ENCODE measurements around the gene TMCO5A. TPM values are rescaled to one million over a fixed set of nuclear protein-coding genes. Genes with fewer than 3 reads are reported as not detected.

TMCO5A gene
- total and polyA plus RNA-seq, 2 of the 8 experiments (the other 6 are each of a cell fraction or from before 2014, with no cell fraction given), result not detected

DNA sequence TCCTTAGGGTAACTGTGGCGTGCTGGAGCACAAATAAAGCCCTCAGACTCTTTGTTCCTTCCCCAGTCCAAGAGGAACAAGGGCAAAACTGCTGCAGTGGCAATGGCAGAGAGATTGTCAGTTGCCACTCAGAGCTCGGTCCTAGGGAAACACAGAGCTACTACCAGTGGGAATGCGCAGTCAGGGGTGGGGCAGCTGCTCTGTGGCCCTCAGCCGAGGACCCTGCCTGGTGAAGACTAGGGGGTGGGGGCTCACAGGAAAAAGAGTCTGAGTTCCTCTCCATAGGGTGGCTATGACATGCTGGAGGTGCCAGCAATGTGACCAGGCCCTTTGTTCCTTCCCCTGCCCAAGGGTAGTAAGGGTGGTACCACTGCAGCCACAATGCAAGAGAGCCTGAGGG is 43.8 kb downstream of the TMCO5A start:
- Histone ChIP-seq H3K4me2 (ENCODE audit: insufficient read depth in 1 of 2, low read depth in 2 of 2, low read length in 2 of 2) (no peak overlapping the region), H3K9ac (replicated peaks in 1 of 4; ENCODE audit: extremely low read depth in 1 of 4, low read depth in 3 of 4, low read length in 3 of 4) (no peak overlapping the region), H3K36me3 (ENCODE audit: control insufficient read depth in 2 of 4, insufficient read depth in 4 of 4, low read length in 3 of 4) (no peaks in the 10 kb centered on the region), H3K14ac (ENCODE audit: insufficient read length) (no peak overlapping the region), H2AK5ac (ENCODE audit: low read depth, low read length) (no peak overlapping the region), H3K27me3 (replicated peaks in 1 of 4; ENCODE audit: control insufficient read depth in 3 of 4, extremely low read depth in 1 of 4, insufficient read depth in 3 of 4, low read length in 3 of 4) (no peaks in the 10 kb centered on the region), H3K79me1 (ENCODE audit: low read depth, low read length) (no peaks in the 10 kb centered on the region), H3K4ac (replicated peaks; ENCODE audit: insufficient read length, low read depth, low read length) (no peak overlapping the region), H3K79me2 (ENCODE audit: control insufficient read depth in 1 of 2, insufficient read depth in 2 of 2, low read length in 2 of 2) (no peaks in the 10 kb centered on the region), H3K4me1 (replicated peaks in 1 of 4; ENCODE audit: control insufficient read depth in 3 of 4, insufficient read depth in 4 of 4, low read length in 3 of 4) (no peaks in the 10 kb centered on the region), H3K56ac (replicated peaks; ENCODE audit: insufficient read length, low read depth, low read length) (no peak overlapping the region), H4K5ac (ENCODE audit: insufficient read length, low read depth, low read length) (no peak overlapping the region), H2BK5ac (ENCODE audit: low read depth, low read length) (no peak overlapping the region), H3K4me3 (ENCODE audit: extremely low read depth in 1 of 4, insufficient read depth in 2 of 4, low read depth in 3 of 4, low read length in 4 of 4) (no peak overlapping the region), H4K20me1 (replicated peaks in 1 of 2; ENCODE audit: control insufficient read depth in 1 of 2, insufficient read depth in 2 of 2, low read length in 2 of 2) (no peaks in the 10 kb centered on the region), H2BK15ac (ENCODE audit: low read length) (no peak overlapping the region), H3K23me2 (ENCODE audit: low read depth, low read length) (no peaks in the 10 kb centered on the region), H3K27ac (ENCODE audit: low read depth, low read length) (no peak overlapping the region), H2AFZ (ENCODE audit: low read length) (0 out of 2 replicates have a peak overlapping the region, but pooled peaks have one; percentile 31), H2BK20ac (ENCODE audit: low read length) (no peak overlapping the region), H3K9me3 (ENCODE audit: insufficient read depth in 2 of 2, low read depth in 1 of 2, low read length in 1 of 2) (no peaks in the 10 kb centered on the region), H4K8ac (ENCODE audit: extremely low read depth, insufficient read depth, low read length) (peak overlapping the region; percentile 89; the same call in 1 of the 2 replicates), H2BK12ac (ENCODE audit: low read depth, low read length) (no peak overlapping the region), H2BK120ac (replicated peaks; ENCODE audit: low read depth, low read length) (no peak overlapping the region), H3K18ac (ENCODE audit: extremely low read depth, low read length) (no peak overlapping the region), H3K23ac (ENCODE audit: insufficient read length) (no peak overlapping the region), H4K91ac (replicated peaks; ENCODE audit: insufficient read length, low read length) (no peak overlapping the region)
- CTCF ChIA-PET (ENCODE audit: partially characterized antibody), result interaction anchor here (1.4 kb wide), 1 partner anchor 26 kb away, joined by 3 read pairs; no protein-coding TSS in a partner anchor
- DNase-seq (ENCODE audit: low read depth in 1 of 2, low spot score in 2 of 2) (no peak), FAIRE-seq (no peak)
- 94% methylated on average over 4 of the region's 4 CpGs; no CpG with 5 or more reads in 1 of the 2 experiments for WGBS, 2 experiments (ENCODE audit: extremely low coverage in 1 of 2, insufficient coverage in 1 of 2, insufficient read length in 1 of 2, insufficient replicate concordance in 2 of 2, low coverage in 1 of 2, low lambda C conversion rate in 2 of 2, missing lambda C conversion rate in 1 of 2)
- POLR2A ChIA-PET (ENCODE audit: partially characterized antibody), result interaction anchor here (0.8 to 0.9 kb wide), 2 partner anchors 273 to 586 kb away, joined by 3 to 4 read pairs; no protein-coding TSS in a partner anchor
- TF ChIP-seq KDM5A (IDR thresholded peaks at IDR 0.05; ENCODE audit: low read length) (no peak), SAP30 (IDR thresholded peaks at IDR 0.05; ENCODE audit: insufficient read depth, insufficient replicate concordance, low read length) (no peak), BRCA1 (IDR thresholded peaks at IDR 0.05; ENCODE audit: low read depth, low read length) (no peak), RXRA (IDR thresholded peaks at IDR 0.05; ENCODE audit: insufficient read depth, low read depth, low read length) (no peak), EP300 (IDR thresholded peaks at IDR 0.05; ENCODE audit: borderline replicate concordance in 1 of 2, low read depth in 2 of 2, low read length in 2 of 2) (no peak), PHF8 (conservative IDR thresholded peaks at IDR 0.05; ENCODE audit: low read depth, low read length) (no peak), RNF2 (IDR thresholded peaks at IDR 0.05; ENCODE audit: borderline replicate concordance, low read depth, low read length, missing control alignments, poor library complexity, severe bottlenecking) (no peak), EGR1 (IDR thresholded peaks at IDR 0.05; ENCODE audit: borderline replicate concordance, low read depth, low read length) (no peak), SRF (IDR thresholded peaks at IDR 0.05; ENCODE audit: low read depth, low read length) (no peak), TAF7 (optimal IDR thresholded peaks at IDR 0.05; ENCODE audit: borderline replicate concordance, low read depth, low read length) (no peak), TCF12 (IDR thresholded peaks at IDR 0.05; ENCODE audit: low read depth, low read length) (no peak), CBX5 (IDR thresholded peaks at IDR 0.05; ENCODE audit: low read depth, low read length) (no peak)
- TF ChIP-seq, protein P1, sequence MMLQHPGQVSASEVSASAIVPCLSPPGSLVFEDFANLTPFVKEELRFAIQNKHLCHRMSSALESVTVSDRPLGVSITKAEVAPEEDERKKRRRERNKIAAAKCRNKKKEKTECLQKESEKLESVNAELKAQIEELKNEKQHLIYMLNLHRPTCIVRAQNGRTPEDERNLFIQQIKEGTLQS (IDR thresholded peaks at IDR 0.05; ENCODE audit: insufficient read depth, low read depth, low read length), result no peak

Measured in H1 (cell line).